ENCODE results near the gene AXDND1.

DNA sequence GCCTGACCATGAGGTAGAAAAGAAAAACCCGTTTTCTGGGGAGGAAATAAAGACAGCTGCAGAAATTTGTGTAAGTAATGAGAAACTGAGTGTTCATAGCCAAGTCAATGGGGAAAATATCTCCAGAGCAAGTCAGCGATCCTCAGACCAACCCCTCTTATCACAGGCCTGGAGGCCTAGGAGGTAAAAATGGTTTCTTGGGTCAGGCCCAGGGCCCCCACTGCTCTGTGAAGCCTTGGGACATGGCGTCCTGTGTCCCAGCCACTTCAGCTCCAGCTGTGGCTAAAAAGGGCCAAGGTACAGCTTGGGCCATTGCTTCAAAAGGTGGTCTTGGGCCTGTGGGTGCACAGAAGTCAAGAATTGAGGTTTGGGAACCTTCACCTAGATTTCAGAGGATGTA lies 108.9 kb downstream of the AXDND1 start:
- TF ChIP-seq, protein P1, sequence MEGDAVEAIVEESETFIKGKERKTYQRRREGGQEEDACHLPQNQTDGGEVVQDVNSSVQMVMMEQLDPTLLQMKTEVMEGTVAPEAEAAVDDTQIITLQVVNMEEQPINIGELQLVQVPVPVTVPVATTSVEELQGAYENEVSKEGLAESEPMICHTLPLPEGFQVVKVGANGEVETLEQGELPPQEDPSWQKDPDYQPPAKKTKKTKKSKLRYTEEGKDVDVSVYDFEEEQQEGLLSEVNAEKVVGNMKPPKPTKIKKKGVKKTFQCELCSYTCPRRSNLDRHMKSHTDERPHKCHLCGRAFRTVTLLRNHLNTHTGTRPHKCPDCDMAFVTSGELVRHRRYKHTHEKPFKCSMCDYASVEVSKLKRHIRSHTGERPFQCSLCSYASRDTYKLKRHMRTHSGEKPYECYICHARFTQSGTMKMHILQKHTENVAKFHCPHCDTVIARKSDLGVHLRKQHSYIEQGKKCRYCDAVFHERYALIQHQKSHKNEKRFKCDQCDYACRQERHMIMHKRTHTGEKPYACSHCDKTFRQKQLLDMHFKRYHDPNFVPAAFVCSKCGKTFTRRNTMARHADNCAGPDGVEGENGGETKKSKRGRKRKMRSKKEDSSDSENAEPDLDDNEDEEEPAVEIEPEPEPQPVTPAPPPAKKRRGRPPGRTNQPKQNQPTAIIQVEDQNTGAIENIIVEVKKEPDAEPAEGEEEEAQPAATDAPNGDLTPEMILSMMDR (IDR thresholded peaks at IDR 0.05 in 4 of 5, conservative IDR thresholded peaks at IDR 0.05 in 1 of 5), result no peak
- no peak for TF ChIP-seq POLR2A (IDR thresholded peaks at IDR 0.05)

Data from gastrocnemius medialis (tissue), 4 donors.